NB4 (cell line): ENCODE data around the gene PTPN1.

Experiments
- POLR2A ChIP-seq: IDR thresholded peaks from 2 replicates; pipeline ENCODE4 v1.6.1; 2011; ENCODE audit warnings: mild to moderate bottlenecking; ENCODE audit not compliant: insufficient read length; ENCODE audit errors: extremely low read depth
- TF ChIP-seq, protein P1 (sequence below): IDR thresholded peaks from one replicate; pipeline ENCODE4 v1.5.1; 2012; ENCODE audit warnings: low read depth, low read length
- TF ChIP-seq, protein P2 (sequence below): IDR thresholded peaks from 2 replicates; pipeline ENCODE4 v1.6.1; 2011; ENCODE audit warnings: low read depth, low read length

DNA sequence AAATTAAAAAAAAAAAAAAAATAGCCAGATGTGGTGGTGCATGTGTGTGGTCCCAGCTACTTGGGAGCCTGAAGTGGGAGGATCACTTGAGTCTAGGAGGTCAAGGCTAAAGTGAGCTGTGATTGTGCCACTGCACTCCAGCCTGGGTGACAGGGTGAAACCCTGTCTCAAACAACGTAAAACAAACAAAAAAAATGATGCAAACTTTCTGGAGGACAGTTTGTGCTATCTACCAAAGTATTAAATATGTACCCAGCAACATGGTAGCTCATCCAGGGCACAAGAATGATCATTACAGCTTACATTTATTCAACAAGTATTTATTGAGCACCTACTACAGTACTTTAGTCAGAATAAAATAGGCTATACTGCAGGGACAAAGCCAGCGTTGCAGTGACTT lies 40.4 kb upstream of the PTPN1 start:
- TF ChIP-seq POLR2A, result no peak
- TF ChIP-seq, protein P1, sequence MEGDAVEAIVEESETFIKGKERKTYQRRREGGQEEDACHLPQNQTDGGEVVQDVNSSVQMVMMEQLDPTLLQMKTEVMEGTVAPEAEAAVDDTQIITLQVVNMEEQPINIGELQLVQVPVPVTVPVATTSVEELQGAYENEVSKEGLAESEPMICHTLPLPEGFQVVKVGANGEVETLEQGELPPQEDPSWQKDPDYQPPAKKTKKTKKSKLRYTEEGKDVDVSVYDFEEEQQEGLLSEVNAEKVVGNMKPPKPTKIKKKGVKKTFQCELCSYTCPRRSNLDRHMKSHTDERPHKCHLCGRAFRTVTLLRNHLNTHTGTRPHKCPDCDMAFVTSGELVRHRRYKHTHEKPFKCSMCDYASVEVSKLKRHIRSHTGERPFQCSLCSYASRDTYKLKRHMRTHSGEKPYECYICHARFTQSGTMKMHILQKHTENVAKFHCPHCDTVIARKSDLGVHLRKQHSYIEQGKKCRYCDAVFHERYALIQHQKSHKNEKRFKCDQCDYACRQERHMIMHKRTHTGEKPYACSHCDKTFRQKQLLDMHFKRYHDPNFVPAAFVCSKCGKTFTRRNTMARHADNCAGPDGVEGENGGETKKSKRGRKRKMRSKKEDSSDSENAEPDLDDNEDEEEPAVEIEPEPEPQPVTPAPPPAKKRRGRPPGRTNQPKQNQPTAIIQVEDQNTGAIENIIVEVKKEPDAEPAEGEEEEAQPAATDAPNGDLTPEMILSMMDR, result no peak
- TF ChIP-seq, protein P2, sequence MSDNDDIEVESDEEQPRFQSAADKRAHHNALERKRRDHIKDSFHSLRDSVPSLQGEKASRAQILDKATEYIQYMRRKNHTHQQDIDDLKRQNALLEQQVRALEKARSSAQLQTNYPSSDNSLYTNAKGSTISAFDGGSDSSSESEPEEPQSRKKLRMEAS, result no peak
